Measurements from ENCODE around the gene NDRG2.
A peak's percentile ranks its signal among the peaks of the same experiment; 100 is the strongest.
"Not testable (repeated sequence)": the region's sequence is repeated elsewhere in the genome, so short reads cannot be mapped to it uniquely, and the experiment has no call there.

NDRG2 gene

GRCh38 chr14:21014761-21015190, 10.1 kb downstream of the NDRG2 start:
- peak; percentile 88 for FAIRE-seq
- peak; percentile 82 for DNase-seq (ENCODE audit: low spot score)

- FAIRE-seq (no peak), DNase-seq (ENCODE audit: low spot score) (no peak)
Observed at GRCh38 chr14:21011136-21011535, 13.7 kb downstream of the NDRG2 start.

DNA sequence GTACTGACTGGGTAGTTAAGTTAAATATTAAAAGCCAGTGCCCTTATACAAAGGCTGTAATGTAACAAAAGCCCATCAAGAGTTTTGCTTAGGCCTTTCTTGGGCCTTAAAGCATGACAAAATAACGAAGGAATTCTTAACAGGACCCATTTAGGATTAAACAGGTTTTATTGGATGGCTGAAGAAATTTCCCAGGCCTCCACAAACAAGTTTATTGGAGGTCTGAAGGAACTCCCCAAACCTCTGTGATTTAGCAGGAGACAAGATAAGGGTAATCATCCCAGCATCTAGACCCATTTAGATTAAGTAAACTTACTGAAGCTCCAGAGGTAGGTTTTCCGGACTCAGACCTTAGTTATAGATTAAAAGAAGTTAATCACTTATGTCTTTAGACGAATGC, 15.1 kb downstream of the NDRG2 start:
- DNase-seq (ENCODE audit: low spot score); FAIRE-seq: not testable (repeated sequence)

- DNase-seq (ENCODE audit: low spot score) (no peak), FAIRE-seq (peak; percentile 58)
Observed at GRCh38 chr14:21003788-21004346, 21.0 kb downstream of the NDRG2 start.

GRCh38 chr14:21001218-21001617, 23.6 kb downstream of the NDRG2 start:
- FAIRE-seq: no peak

GRCh38 chr14:20999591-20999990, 25.3 kb downstream of the NDRG2 start:
- DNase-seq (ENCODE audit: low spot score) (no peak), FAIRE-seq (peak; percentile 87)

More at GRCh38 chr14:21001218-21001617, 23.6 kb downstream of the NDRG2 start:
- DNase-seq (ENCODE audit: low spot score): no peak

DNA sequence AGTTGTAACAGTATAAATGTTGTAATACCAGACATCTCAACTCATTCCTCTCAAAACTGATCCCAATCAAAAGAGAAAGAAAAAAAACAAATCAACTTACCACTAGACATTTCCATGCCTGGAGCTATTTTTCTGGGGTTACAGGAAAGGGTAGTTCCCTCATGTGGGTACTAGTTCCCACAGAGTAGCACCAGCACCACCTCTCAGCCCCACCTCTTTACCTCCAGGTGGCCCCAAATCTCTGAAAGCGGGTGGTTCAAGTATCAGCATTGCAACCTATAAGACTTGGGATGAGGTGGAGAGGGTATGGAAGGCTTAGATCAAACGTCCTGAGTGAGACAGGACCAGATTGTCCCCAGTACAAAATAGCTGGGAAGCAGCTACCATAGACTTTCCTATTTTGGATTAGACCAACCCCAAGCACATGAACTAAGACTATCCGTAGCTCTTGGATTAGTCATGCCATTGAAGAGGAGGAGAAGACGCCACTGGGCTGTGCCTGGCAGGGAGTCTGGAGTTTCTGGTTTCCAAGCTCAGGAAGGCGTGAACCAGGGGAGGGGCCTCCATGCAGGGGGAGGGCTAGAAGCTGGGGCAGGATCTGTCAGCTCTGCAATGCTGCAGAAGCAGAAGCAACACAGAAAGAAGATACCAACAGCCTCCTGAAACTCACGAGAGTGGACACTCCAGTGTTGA, 26.0 kb downstream of the NDRG2 start, which contains the start of gene SLC39A2:
TSS of gene SLC39A2 (plus strand) at position 620 of the 693 bp plus-strand sequence. CDS start 154 bp downstream, outside the sequence.
- no peak for DNase-seq (ENCODE audit: low spot score)
- peak; percentile 96 for FAIRE-seq

DNA sequence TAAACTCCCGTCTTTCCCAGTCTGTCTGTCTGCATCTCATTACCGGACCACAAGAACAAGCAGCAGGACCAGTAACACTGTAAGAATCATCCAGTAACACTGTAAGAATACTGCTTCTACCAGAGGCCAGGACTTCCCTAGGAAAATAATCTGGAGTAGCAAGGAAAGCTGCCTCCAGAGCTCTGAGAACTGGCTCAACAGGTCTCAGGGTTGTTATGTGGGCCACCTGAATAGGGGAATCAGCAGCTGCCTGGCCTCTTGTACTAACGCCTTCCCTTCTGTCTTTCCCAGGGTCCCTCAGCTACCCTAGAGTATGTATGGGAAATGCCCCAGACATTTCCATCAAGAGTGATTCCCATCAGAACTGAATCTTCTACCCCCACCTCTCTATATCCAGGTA, 26.7 kb downstream of the NDRG2 start:
- FAIRE-seq: peak; percentile 83

DNA sequence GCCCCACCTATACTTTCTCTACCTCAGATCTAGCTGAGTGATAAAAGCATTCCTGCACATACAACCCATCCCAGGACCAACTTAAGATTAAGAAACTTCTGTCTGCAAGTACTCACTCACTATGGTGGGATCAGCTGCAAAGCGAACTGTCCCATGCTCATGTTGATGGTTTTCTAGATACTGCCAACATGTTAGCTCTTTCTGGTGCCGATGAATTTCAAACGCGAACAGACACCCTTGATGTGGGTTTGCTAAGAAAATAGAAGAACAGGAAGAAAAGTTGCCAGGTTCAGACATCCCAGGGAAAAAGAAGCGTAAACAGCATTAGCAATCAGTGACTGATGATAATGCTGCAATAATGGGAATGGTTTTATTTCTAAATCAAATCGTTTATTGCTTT, 27.3 kb downstream of the NDRG2 start:
- DNase-seq (ENCODE audit: low spot score) (no peak), FAIRE-seq (peak; percentile 84)

More for the DNA sequence above, 26.7 kb downstream of the NDRG2 start:
- no peak for DNase-seq (ENCODE audit: low spot score)

DNA sequence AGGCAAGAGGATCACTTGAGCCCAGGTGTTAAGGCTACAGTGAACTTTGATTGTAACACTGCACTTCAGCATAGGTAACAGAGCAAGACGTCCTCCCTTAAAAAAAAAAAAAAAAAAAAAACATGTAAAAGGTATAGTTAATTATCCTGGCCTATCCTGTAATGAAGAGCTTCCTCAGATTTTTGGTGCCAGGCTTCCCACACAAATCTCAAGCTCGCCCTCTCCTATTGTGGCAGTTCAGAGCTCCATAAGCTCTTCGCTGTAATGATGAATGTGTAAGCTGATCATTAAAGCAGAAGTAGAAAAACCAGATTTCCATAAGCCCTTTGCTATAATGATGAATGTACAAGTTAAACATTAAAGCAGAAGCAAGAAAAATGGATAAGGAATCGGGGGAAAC, 27.7 kb downstream of the NDRG2 start:
- FAIRE-seq (no peak), DNase-seq (ENCODE audit: low spot score) (no peak)

DNA sequence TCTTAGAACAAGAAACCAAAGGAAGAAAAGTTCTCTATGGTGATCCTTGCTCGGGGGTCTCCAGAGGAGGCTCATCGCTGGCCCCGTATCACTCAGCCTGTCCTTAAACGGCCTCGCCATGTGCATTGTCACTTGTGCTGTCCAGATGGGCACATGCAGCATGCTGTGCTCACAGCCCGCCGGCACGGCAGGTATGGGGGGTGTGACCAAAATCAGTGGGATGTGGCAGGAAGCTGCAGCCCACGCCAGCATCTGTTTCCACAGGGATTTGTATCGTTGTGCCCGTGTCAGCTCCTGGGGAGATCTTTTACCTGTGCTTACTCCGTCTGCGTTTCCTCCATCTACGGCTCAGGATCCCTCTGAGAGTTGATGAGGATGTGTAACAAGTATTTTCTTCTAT, 28.3 kb downstream of the NDRG2 start:
- DNase-seq (ENCODE audit: low spot score) (no peak), FAIRE-seq (peak; percentile 85)

DNA sequence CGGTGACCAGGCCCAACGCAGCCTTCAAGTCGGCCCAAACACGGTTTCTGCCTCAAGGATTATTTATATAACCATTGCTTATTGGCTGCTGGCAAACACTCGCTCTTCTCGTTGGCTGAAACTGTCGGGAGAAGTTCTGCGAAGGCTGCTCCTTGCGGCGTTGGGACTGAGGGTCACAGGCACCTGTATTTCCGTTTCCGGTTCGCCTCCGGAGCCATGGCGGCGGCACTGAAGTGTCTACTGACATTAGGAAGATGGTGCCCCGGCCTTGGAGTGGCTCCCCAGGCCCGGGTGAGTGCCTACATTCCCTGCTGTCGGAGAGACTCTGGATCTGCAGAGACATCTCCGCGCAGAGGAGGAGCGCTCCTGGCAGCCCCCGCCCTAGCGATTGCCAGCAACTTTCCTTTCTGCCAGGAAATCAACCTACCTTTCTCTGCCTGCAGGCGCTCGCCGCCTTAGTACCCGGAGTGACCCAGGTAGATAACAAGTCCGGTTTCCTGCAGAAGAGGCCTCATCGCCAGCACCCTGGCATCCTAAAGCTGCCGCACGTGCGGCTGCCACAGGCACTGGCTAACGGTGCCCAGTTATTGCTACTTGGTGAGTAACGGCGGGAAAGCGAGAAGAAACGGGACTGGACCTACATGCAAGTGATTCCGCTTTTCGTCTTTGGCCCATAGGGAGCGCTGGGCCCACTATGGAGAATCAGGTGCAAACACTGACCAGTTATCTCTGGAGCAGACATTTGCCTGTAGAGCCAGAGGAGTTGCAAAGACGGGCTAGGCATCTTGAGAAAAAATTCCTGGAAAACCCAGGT, 34.9 kb downstream of the NDRG2 start, which contains the start of gene METTL17:
TSS of gene METTL17 (plus strand) at position 194 of the 814 bp plus-strand sequence. CDS start at position 217, 23 bp downstream.
- FAIRE-seq: peak; percentile 97
- peak; percentile 99 for DNase-seq (ENCODE audit: low spot score)

DNA sequence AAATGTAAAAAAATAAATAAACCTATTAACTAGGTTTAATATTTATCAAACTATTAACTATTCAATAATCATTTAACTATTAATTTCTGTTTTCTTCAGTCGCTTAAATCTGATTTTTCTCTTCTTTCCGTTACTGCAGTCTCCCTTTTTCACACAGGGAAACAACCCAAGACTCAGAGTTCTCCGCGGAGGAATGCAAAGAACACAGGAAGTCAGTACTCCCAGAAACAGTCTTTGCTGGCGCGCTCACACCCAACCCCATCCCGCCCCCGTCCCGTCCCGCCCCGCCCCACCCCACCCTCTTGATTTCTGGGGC, 35.4 kb downstream of the NDRG2 start:
- no peak for DNase-seq (ENCODE audit: low spot score)
- FAIRE-seq: no peak

GRCh38 chr14:20988717-20989470, 36.0 kb downstream of the NDRG2 start:
- no peak for DNase-seq (ENCODE audit: low spot score)
- FAIRE-seq: peak; percentile 27

DNA sequence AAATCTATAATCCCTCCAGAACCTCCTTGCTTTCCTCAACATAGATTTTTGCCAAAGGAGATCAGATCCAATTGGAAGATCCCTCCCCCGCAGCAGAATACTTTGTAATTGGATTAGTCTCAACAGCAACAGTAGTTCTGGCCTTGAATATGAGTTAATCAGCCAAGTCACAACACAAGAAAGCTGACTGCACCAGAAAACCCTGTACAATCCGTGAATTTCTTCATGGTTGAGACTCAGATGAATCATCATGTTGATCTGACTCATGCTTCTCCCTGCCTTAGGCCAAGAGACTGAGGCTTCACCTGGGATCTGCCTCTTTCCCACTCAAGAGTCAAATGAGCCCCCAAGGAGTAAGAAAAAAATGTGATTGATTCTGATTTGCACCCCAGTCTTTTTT, 38.0 kb downstream of the NDRG2 start:
- DNase-seq (ENCODE audit: low spot score): peak; percentile 95
- peak; percentile 83 for FAIRE-seq

GRCh38 chr14:20985650-20986049, 39.2 kb downstream of the NDRG2 start:
- DNase-seq (ENCODE audit: low spot score); FAIRE-seq: not testable (repeated sequence)

- DNase-seq (ENCODE audit: low spot score) (no peak), FAIRE-seq (peak; percentile 73)
Observed at GRCh38 chr14:20982646-20983369, 42.1 kb downstream of the NDRG2 start.

DNA sequence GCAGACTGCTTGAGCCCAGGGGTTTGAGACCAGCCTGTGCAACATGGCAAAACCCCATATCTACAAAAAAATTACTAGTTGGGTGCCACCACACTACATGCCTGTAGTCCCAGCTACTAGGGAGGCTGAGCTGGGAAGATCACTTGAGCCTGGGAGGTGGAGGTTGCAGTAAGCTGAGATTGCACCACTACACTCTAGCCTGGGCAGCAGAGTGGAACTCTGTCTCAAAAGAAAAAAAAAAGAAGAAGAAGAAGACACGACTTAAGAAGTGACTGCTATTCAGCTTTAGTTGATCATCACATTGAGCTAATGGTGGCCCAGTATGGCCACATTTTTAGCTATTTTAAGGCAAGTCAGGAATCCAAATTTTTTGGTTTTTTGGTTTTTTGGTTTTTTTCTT, 44.0 kb downstream of the NDRG2 start:
- no peak for DNase-seq (ENCODE audit: low spot score)
- FAIRE-seq: no peak

- FAIRE-seq (no peak), DNase-seq (ENCODE audit: low spot score) (no peak)
Observed at GRCh38 chr14:20978687-20979086, 46.2 kb downstream of the NDRG2 start.

DNA sequence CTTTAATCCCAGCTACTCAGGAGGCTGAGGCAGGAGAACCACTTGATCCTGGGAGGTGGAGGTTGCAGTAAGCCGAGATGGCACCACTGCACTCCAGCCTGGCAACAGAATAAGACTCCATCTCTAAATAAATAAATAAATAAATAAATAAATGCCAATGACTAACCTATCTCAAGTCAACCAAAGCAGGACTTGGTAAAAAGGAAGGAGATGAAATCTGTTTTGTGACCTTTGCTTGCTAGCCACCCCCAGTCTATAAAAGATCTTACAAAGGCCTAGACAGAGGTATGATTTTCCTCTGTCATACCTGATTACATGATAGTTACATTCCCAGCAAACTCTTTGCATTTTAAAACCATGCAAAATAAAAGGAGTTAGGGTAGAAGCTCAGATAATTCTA, 48.6 kb downstream of the NDRG2 start:
- DNase-seq (ENCODE audit: low spot score): no peak
- FAIRE-seq: no peak

DNA sequence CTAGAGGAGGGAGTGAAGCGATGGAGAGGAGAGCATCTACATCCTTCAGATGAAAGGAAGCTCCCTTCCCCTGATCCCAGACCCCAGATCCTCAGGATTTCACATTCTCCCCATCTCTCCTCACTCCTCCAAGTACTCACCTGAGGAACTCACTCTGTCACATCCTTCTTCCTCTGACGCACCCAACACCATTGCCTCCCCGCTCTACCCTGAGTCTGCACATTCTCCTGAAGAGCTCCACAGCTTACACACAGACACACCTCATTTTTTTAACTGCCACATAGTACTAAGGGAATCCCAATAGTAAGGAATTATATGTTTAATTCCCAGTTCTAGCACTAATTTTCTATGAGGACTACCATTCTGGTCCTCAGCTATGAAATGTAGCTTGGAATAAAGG, 51.4 kb downstream of the NDRG2 start:
- DNase-seq (ENCODE audit: low spot score): no peak
- peak; percentile 66 for FAIRE-seq
